HG03097 (cell line): Measurements from ENCODE around the gene ABI2.
"Not testable (repeated sequence)": the region's sequence is repeated elsewhere in the genome, so short reads cannot be mapped to it uniquely, and the experiment has no call there.

Experiments used
- ATAC-seq: cut with Tn5 transposase; IDR thresholded peaks from one replicate; pipeline ENCODE4 v1.9.1; 2021; ENCODE audit not compliant: unreplicated experiment, low FRiP score

Gene ABI2

DNA sequence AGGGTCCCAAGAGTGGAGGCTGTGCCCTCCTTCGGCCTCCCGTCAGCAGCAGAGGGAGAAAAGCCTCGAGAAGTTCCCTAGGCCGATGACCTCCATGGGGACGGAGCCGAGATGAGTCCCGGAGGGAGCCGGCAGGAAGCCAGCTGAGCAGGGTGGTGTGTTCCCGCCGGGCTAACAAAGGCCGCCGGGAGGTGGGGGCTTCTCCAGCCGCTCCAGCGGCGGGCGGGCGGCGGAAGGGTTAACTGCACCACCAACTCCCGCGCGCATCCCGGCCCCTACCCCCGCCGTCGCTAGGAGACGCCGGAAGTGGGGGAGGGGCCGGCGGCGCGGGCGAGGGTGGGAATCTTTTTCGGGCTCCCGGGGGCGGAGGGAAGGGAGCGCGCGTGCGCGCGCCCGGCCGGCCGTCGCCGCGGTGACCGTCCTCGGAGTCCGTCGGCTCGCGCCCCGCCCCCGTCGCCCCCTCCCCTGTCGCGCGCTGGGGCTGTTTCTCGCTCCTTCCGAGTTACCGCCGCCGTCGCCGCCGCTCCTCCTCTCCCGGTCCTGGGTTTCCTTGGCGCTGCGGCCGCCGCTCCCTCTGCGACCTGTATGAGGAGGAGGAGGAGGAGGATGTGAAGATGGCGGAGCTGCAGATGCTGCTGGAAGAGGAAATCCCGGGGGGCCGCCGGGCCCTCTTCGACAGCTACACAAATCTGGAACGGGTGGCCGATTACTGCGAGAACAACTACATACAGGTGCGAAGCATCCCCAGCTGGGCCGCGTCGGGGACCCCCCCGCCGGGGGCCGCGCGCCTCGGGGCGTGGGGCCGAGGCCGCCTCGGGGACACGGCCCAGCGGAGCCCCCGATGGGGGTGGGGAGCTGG, at the start of gene ABI2:
TSS of gene ABI2 (plus strand) at position 494 of the 859 bp plus-strand sequence. CDS start at position 615, 121 bp downstream.
- peak; percentile 76 for ATAC-seq

GRCh38 chr2:203279288-203279687, 48.9 kb upstream of the ABI2 start:
- no peak for ATAC-seq

DNA sequence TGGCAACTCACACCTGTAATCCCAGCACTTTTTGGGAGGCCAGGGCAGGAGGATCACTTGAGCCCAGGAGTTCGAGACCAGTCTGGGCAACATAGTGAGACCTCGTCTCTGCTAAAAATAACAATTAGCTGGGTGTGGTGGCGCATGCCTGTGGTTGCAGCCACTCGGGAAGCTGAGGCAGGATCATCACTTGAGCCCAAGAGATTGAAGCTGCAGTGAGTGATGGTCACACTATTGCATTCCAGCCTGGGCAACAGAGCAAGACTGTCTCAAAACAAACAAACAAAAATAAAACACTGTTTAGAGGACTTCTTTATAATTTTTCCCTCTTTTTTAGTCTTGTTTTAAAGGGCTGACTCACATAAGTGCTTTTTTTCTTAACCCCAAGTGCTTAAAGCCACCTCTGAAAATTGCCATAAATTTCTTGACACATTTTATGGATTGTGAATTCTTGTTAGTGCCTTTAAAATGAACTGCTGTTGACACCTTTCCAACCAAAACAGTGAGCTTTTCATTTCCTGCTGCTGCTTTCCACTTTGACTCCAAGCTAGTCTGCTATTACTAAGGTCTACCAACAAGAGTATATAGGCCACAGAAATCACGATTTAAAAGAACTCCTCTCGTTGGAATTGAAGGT, 47.6 kb upstream of the ABI2 start:
- ATAC-seq: no peak

DNA sequence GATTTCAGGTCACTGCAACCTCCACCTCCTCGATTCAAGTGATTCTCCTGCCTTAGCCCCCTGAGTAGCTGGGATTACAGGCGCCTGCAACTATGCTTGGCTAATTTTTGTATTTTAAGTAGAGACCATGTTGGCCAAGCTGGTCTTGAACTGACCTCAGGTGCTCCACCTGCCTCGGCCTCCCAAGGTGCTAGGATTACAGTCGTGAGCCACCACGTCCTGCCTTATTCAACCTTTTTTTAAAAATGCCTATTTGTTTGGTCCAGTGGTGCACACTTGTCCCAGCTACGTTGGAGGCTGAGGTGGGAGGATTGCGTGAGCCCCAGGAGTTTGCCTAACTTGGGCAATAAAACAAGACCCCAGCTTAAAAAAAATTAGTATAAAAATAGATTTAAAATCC, 46.1 kb upstream of the ABI2 start:
- no peak for ATAC-seq

GRCh38 chr2:203286532-203286931, 41.7 kb upstream of the ABI2 start:
- no peak for ATAC-seq

DNA sequence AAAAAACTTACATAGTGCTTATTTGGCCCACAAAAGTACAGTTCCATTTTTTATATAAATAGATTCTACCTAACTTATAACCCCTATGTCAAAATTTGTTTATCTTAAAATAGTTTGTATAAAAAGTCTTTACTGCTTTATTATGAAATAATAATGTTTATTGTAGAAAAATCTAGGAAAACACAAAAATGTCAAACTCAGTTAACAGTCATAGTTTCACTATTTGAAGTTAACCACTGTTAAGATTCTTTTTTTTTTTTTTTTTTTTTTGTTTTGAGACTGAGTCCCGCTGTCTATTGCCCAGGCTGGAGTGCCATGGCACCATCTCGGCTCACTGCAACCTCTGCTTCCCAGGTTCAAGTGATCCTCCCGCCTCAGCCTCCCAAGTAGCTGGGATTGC, 26.5 kb upstream of the ABI2 start:
- no peak for ATAC-seq

- not testable (repeated sequence) for ATAC-seq
Measured at GRCh38 chr2:203302586-203302985, 25.6 kb upstream of the ABI2 start.

GRCh38 chr2:203310688-203311436, 17.3 kb upstream of the ABI2 start:
- ATAC-seq: no peak

DNA sequence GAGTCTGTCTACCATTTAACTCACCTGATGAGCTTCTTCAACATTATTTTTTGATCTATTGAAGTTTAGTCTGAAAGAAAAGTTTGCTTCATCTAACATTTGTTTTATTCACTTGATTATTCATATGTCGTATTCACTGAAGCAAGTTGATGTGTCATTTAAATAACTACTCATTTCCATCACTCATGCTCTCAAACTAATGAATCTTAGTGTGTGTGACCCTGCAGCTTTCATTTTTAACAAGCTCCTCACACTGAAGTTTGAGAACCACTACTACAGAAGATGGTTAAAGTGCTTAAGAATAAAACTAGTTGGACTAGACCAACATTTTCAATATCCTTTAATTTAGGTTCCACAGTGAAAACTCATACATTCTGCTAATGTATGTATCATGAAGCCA, 1.8 kb upstream of the ABI2 start:
- ATAC-seq: no peak

DNA sequence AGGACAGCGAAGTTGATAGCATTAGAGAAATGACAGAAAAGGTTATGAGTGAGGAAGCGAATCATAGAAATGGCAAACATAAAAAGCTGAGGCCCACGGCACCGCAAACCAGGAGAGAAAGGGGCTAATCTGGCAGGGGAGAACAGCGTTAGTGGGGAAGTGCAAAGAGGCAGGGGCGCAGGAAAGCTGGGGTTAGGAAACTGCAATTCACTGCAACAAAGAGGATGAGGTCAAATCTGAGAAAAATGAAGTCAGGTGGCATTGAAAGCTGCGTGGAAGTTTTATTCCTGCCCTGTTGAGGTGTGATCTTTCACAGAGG, 653 bp upstream of the ABI2 start:
- ATAC-seq: no peak

- peak; percentile 34 for ATAC-seq
Measured at GRCh38 chr2:203328760-203329540, 756 bp downstream of the ABI2 start.

- no peak for ATAC-seq
Measured at GRCh38 chr2:203330434-203330833, 2.2 kb downstream of the ABI2 start.

- no peak for ATAC-seq
Measured at GRCh38 chr2:203338322-203338721, 10.1 kb downstream of the ABI2 start.

- no peak for ATAC-seq
Measured at GRCh38 chr2:203340791-203341487, 12.7 kb downstream of the ABI2 start.

- no peak for ATAC-seq
Measured at GRCh38 chr2:203341741-203342310, 13.6 kb downstream of the ABI2 start.

DNA sequence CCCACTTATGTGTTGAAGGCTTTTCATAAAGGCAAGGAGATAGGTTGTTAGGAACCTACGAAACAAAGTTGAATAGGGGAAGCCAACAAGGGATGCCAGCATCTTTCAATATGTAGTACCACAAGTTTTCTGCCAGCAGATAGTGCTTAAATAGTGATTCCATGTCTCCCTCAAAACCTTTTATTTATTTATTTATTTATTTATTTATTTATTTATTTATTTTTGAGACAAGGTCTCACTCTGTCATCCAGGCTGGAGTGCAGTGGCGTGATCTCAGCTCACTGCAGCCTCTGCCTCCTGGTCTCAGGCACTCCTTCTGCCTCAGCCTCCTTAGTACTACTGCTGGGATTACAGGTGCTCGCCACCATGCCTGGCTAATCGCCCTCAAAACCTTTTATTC, 14.2 kb downstream of the ABI2 start:
- not testable (repeated sequence) for ATAC-seq

- ATAC-seq: no peak
Measured at GRCh38 chr2:203344667-203345066, 16.5 kb downstream of the ABI2 start.

- ATAC-seq: no peak
Measured at GRCh38 chr2:203346612-203347011, 18.4 kb downstream of the ABI2 start.

DNA sequence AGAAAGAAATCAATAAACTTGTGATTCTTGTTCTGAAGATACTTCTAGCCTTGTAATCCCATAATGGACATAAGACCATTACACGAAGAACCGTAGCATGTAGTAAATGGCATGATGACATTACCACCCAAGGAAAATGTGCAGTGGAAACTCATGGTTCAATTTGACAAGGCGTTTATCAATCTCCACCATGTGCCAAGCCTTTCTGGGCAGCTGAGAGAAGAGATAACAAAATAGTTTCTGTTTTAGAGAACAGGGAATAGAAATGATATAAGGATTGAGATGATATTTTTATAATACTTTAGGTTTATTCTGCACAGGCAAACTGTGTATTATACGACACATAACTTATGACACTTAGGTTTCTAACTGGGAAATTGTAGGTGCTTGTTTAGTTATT, 19.2 kb downstream of the ABI2 start:
- ATAC-seq: no peak
